ENCODE data around the gene PGF. TPM values are rescaled to one million over a fixed set of nuclear protein-coding genes. Genes with fewer than 3 reads are reported as not detected.

The PGF gene
- total RNA-seq, 2 donors from 2014 or later, result 5.0 to 7.6 TPM

GRCh38 chr14:74985028-74985310 lies 29.6 kb upstream of the PGF start:
- Mint-ChIP-seq H3K4me3 (no peak overlapping the region), H3K4me1 (peaks cover 18% of the 10 kb centered on the region), H3K9me3 (no peaks in the 10 kb centered on the region), H3K36me3 (ENCODE audit: low read depth) (no peaks in the 10 kb centered on the region), H3K27ac (no peak overlapping the region), H3K27me3 (ENCODE audit: insufficient read depth) (no peaks in the 10 kb centered on the region)
- H3K9me3 ChIP-seq (ENCODE audit: control insufficient read depth, low read length), result no peaks in the 10 kb centered on the region
- no peak overlapping the region for H3K4me3 ChIP-seq (ENCODE audit: low read length)
- H3K27ac ChIP-seq (ENCODE audit: low read depth, low read length), result no peak overlapping the region
- DNase-seq, result no peak
- TF ChIP-seq CTCF (conservative IDR thresholded peaks at IDR 0.05), result no peak
- no peaks in the 10 kb centered on the region for H3K27me3 ChIP-seq (ENCODE audit: control insufficient read depth, insufficient read depth, low read length, poor library complexity, severe bottlenecking)
- H3K9ac ChIP-seq (ENCODE audit: extremely low read depth, low read length, poor library complexity, severe bottlenecking), result no peak overlapping the region
- WGBS, 2 experiments (ENCODE audit: insufficient coverage in 1 of 2, insufficient read length in 1 of 2), result 90 to 91% methylated on average over 9 to 10 of the region's 10 CpGs
- H3K4me1 ChIP-seq (ENCODE audit: control insufficient read depth, insufficient read depth, low read length), result peaks cover 13% of the 10 kb centered on the region
- H3K36me3 ChIP-seq (ENCODE audit: control insufficient read depth, insufficient read depth, low read length), result no peaks in the 10 kb centered on the region

DNA sequence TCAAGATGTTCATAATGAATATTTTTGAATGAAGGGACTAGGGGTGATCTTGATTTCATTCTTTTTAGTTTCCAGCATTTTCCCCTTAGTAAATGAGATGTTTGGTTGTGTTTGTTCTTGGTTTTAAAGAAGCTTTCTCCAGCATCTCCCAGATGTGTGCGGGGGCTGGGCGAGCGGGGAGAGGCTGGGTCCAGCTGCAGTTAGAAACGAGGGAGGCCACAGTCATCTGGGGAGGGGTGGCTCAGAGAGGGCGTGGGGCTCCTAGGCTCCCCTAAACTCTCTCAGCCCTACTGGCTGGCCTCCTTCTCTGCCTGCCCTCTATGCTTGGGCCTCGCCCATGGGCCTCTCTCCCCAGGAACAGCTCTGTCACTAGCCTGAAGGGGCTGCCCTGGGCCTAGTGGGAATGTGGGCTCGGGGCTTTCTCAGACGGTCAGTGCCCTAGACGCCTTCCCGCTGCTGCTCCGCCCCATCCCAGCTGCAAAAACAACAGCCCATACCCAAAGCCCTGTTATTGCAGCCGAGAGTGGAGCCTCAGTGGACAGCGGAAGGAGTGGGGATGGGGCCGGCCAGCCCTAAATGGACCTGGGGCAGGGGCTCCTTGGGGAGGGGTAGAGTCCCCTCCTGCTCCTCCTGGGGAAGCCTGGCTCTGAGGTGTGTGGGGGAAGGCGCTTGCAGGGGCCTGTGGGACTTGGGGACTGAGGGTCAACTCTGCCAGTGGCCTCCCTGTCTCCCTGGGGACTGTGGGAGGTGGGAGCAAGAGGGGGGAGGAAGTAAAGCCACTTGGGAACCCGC lies 29.0 kb upstream of the PGF start:
- H3K27ac ChIP-seq (ENCODE audit: low read depth, low read length), result no peak overlapping the region
- Mint-ChIP-seq H3K27me3 (ENCODE audit: insufficient read depth) (no peaks in the 10 kb centered on the region), H3K9me3 (no peaks in the 10 kb centered on the region), H3K27ac (peak overlapping the region; percentile 64), H3K36me3 (ENCODE audit: low read depth) (no peaks in the 10 kb centered on the region), H3K4me1 (peaks cover 23% of the 10 kb centered on the region), H3K4me3 (no peak overlapping the region)
- peaks cover 17% of the 10 kb centered on the region for H3K4me1 ChIP-seq (ENCODE audit: control insufficient read depth, insufficient read depth, low read length)
- no peak for DNase-seq
- H3K4me3 ChIP-seq (ENCODE audit: low read length), result no peak overlapping the region
- WGBS, 2 experiments (ENCODE audit: insufficient coverage in 1 of 2, insufficient read length in 1 of 2), result 80 to 90% methylated on average over 2 to 16 of the region's 16 CpGs
- no peak overlapping the region for H3K9ac ChIP-seq (ENCODE audit: extremely low read depth, low read length, poor library complexity, severe bottlenecking)
- H3K27me3 ChIP-seq (ENCODE audit: control insufficient read depth, insufficient read depth, low read length, poor library complexity, severe bottlenecking), result no peaks in the 10 kb centered on the region
- H3K9me3 ChIP-seq (ENCODE audit: control insufficient read depth, low read length), result no peaks in the 10 kb centered on the region
- no peak for TF ChIP-seq CTCF (conservative IDR thresholded peaks at IDR 0.05)
- H3K36me3 ChIP-seq (ENCODE audit: control insufficient read depth, insufficient read depth, low read length), result no peaks in the 10 kb centered on the region

DNA sequence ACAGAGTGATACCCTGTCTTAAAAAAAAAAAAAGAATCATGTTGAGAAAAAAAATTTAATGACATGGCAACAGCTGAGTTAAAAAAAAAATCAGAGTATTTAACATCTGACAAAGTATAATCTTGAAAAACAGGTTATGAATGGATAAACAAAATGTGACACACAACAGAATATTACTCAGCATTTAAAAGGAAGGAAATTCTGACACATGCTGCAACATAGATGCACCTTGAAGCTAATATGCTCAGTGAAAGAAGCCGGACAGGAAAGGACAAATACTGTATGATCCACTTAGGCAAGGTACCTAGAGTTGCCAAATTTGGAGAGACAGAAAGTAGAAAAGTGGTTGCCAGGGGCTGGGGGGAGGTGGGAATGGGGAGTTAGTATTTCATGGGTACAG lies 27.9 kb upstream of the PGF start:
- Histone ChIP-seq H3K9ac (ENCODE audit: extremely low read depth, low read length, poor library complexity, severe bottlenecking) (no peak overlapping the region), H3K27me3 (ENCODE audit: control insufficient read depth, insufficient read depth, low read length, poor library complexity, severe bottlenecking) (no peaks in the 10 kb centered on the region), H3K4me3 (ENCODE audit: low read length) (no peak overlapping the region), H3K36me3 (ENCODE audit: control insufficient read depth, insufficient read depth, low read length) (no peaks in the 10 kb centered on the region), H3K9me3 (ENCODE audit: control insufficient read depth, low read length) (no peaks in the 10 kb centered on the region), H3K27ac (ENCODE audit: low read depth, low read length) (no peak overlapping the region), H3K4me1 (ENCODE audit: control insufficient read depth, insufficient read depth, low read length) (peaks cover 23% of the 10 kb centered on the region)
- no peaks in the 10 kb centered on the region for H3K36me3 Mint-ChIP-seq (ENCODE audit: low read depth)
- no peak overlapping the region for H3K4me3 Mint-ChIP-seq
- WGBS, 2 experiments (ENCODE audit: insufficient coverage in 1 of 2, insufficient read length in 1 of 2), result 93 to 97% methylated on average over 1 of the region's 1 CpG
- no peaks in the 10 kb centered on the region for H3K9me3 Mint-ChIP-seq
- no peaks in the 10 kb centered on the region for H3K27me3 Mint-ChIP-seq (ENCODE audit: insufficient read depth)
- H3K4me1 Mint-ChIP-seq, result peaks cover 31% of the 10 kb centered on the region
- no peak overlapping the region for H3K27ac Mint-ChIP-seq
- TF ChIP-seq CTCF (conservative IDR thresholded peaks at IDR 0.05), result no peak
- DNase-seq, result no peak

Measured in endodermal cell (in vitro differentiated cells).